OCI-LY7 (cell line): ENCODE data around the gene KCNIP1.

ENCODE experiments used
- EZH2phosphoT487 ChIP-seq: fragments of 200-600 bp; sonication (generic); IDR thresholded peaks from 2 replicates; pipeline ENCODE4 v1.6.1; 2018; ENCODE audit warnings: low read depth, borderline replicate concordance, mild to moderate bottlenecking, mixed run types, antibody characterized with exemption, low read length, moderate library complexity, mixed read lengths
- TF ChIP-seq, protein P1 (sequence below): fragments of 200-600 bp; sonication (generic); conservative IDR thresholded peaks from 2 replicates; pipeline ENCODE4 v1.5.1; 2014; ENCODE audit warnings: mild to moderate bottlenecking, antibody characterized with exemption, low read length, moderate library complexity, mixed read lengths

DNA sequence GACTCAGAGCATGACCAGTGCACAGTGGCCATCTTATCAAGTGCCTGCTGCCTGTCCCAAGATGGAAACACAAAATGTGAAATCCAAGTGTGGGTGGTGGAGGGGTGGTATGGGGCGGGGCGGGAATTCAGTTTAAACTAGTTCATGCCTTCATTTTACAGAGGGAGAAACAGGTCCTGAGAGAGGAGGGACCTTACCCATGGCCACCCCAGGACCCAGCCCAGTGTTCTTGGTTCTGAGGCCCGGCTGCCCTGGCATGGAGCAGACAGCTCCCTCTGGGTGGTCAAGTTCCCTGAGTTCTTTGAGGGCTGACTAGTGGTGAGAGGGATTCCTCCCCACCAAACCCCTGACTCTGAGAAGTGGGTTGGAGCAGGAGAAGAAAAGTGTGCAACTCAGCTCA is 20.8 kb downstream of the KCNIP1 start:
- TF ChIP-seq, protein P1, sequence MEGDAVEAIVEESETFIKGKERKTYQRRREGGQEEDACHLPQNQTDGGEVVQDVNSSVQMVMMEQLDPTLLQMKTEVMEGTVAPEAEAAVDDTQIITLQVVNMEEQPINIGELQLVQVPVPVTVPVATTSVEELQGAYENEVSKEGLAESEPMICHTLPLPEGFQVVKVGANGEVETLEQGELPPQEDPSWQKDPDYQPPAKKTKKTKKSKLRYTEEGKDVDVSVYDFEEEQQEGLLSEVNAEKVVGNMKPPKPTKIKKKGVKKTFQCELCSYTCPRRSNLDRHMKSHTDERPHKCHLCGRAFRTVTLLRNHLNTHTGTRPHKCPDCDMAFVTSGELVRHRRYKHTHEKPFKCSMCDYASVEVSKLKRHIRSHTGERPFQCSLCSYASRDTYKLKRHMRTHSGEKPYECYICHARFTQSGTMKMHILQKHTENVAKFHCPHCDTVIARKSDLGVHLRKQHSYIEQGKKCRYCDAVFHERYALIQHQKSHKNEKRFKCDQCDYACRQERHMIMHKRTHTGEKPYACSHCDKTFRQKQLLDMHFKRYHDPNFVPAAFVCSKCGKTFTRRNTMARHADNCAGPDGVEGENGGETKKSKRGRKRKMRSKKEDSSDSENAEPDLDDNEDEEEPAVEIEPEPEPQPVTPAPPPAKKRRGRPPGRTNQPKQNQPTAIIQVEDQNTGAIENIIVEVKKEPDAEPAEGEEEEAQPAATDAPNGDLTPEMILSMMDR: no peak
- no peak for TF ChIP-seq EZH2phosphoT487
